Colonic mucosa (tissue), 4 donors: ENCODE measurements around the gene AFAP1L2. TPM values are rescaled to one million over a fixed set of nuclear protein-coding genes. Genes with fewer than 3 reads are reported as not detected.

Experiments
- DNase-seq: peaks from one replicate; pipeline ENCODE4 v3.0.0-alpha.2; 2020
- H3K27ac ChIP-seq: fragments of 200-600 bp; one replicate; pipeline ENCODE4 v1.8.0; 2021
- H3K27me3 ChIP-seq: fragments of 200-600 bp; one replicate; pipeline ENCODE4 v1.8.0; 2021
- H3K36me3 ChIP-seq: fragments of 200-600 bp; one replicate; pipeline ENCODE4 v1.8.0; 2021
- H3K4me1 ChIP-seq: fragments of 200-600 bp; one replicate; pipeline ENCODE4 v1.8.0; 2021; ENCODE audit warnings: mild to moderate bottlenecking
- H3K4me3 ChIP-seq: fragments of 200-600 bp; one replicate; pipeline ENCODE4 v1.8.0; 2021
- H3K9ac ChIP-seq, 2 donors: one replicate each; pipeline ENCODE4 v1.7.0; 2013; ENCODE audit warnings: control low read depth in 2 of 2, low read depth in 2 of 2, low read length in 2 of 2
- H3K9me3 ChIP-seq: fragments of 200-600 bp; one replicate; pipeline ENCODE4 v1.8.0; 2021
- CTCF ChIP-seq: fragments of 200-600 bp; IDR thresholded peaks from one replicate; pipeline ENCODE4 v1.8.0; 2022; ENCODE audit warnings: antibody characterized with exemption, mild to moderate bottlenecking
- intact Hi-C: fragments of 100-400 bp; cut with DNase I; formaldehyde crosslinking; loops from one replicate; pipeline ENCODE4 v1.14.1; 2022
- total RNA-seq, 2 donors: library from RNA; stranded (reverse); fragmentation: NEBNext Ultra II Directional in 1 of 2; extraction: Animal tissue kit (Norgen Biotek cat#: 25700) in 1 of 2; gene quantifications; one replicate each; pipeline ENCODE4 v1.2.1, GENCODE V29; 2021
- donor health status: healthy.
- donor health status: DM: no; HTN: no; CAD: no.
- donor health status: DM: no; HTN: no; CAD: no.

The AFAP1L2 gene
- total RNA-seq, 2 donors from 2014 or later, result 7.9 to 13.7 TPM

- no peak overlapping the region for H3K9ac ChIP-seq
- no peak overlapping the region for H3K27ac ChIP-seq
- H3K4me3 ChIP-seq, result no peak overlapping the region
- no peak for TF ChIP-seq CTCF
- H3K9me3 ChIP-seq, result no peaks in the 10 kb centered on the region
- no peak for DNase-seq
- no peaks in the 10 kb centered on the region for H3K27me3 ChIP-seq
- intact Hi-C loops, result no loop called here
- H3K36me3 ChIP-seq, result no peaks in the 10 kb centered on the region
- H3K4me1 ChIP-seq, result no peaks in the 10 kb centered on the region
Measured at GRCh38 chr10:114420811-114421485, 16.6 kb upstream of the AFAP1L2 start.

- no peak overlapping the region for H3K4me3 ChIP-seq
- DNase-seq, result no peak
- no peaks in the 10 kb centered on the region for H3K9me3 ChIP-seq
- intact Hi-C loops, result no loop called here
- no peak overlapping the region for H3K9ac ChIP-seq
- H3K27ac ChIP-seq, result no peak overlapping the region
- no peak for TF ChIP-seq CTCF
- no peaks in the 10 kb centered on the region for H3K4me1 ChIP-seq
- no peaks in the 10 kb centered on the region for H3K27me3 ChIP-seq
- no peaks in the 10 kb centered on the region for H3K36me3 ChIP-seq
Measured at GRCh38 chr10:114418109-114418508, 13.8 kb upstream of the AFAP1L2 start.

- Histone ChIP-seq H3K9ac (no peak overlapping the region), H3K27me3 (no peaks in the 10 kb centered on the region), H3K4me3 (no peak overlapping the region), H3K36me3 (no peaks in the 10 kb centered on the region), H3K27ac (no peak overlapping the region), H3K9me3 (no peaks in the 10 kb centered on the region), H3K4me1 (no peaks in the 10 kb centered on the region)
- no peak for TF ChIP-seq CTCF
- intact Hi-C loops, result no loop called here
- no peak for DNase-seq
Measured at GRCh38 chr10:114412907-114413797, 8.8 kb upstream of the AFAP1L2 start.

GRCh38 chr10:114408968-114409444 lies 4.7 kb upstream of the AFAP1L2 start:
- no peak for TF ChIP-seq CTCF
- Histone ChIP-seq H3K9ac (no peak overlapping the region), H3K27me3 (peaks cover 2% of the 10 kb centered on the region), H3K27ac (no peak overlapping the region), H3K4me3 (no peak overlapping the region), H3K4me1 (no peaks in the 10 kb centered on the region), H3K36me3 (no peaks in the 10 kb centered on the region), H3K9me3 (no peaks in the 10 kb centered on the region)
- no peak for DNase-seq
- intact Hi-C loops, result no loop called here

GRCh38 chr10:114408112-114408967 lies 4.0 kb upstream of the AFAP1L2 start:
- H3K9me3 ChIP-seq, result no peaks in the 10 kb centered on the region
- no peak for DNase-seq
- no peak for TF ChIP-seq CTCF

More at GRCh38 chr10:114408112-114408967, 4.0 kb upstream of the AFAP1L2 start:
- Histone ChIP-seq H3K36me3 (no peaks in the 10 kb centered on the region), H3K4me3 (no peak overlapping the region), H3K4me1 (no peaks in the 10 kb centered on the region), H3K27ac (no peak overlapping the region), H3K27me3 (peaks cover 7% of the 10 kb centered on the region), H3K9ac (no peak overlapping the region)
- intact Hi-C loops, result no loop called here
